ENCODE data around the gene DHX9. TPM values are rescaled to one million over a fixed set of nuclear protein-coding genes. Genes with fewer than 3 reads are reported as not detected.

Gene DHX9
- polyA plus RNA-seq, 1 donor from 2014 or later: 193 TPM

DNA sequence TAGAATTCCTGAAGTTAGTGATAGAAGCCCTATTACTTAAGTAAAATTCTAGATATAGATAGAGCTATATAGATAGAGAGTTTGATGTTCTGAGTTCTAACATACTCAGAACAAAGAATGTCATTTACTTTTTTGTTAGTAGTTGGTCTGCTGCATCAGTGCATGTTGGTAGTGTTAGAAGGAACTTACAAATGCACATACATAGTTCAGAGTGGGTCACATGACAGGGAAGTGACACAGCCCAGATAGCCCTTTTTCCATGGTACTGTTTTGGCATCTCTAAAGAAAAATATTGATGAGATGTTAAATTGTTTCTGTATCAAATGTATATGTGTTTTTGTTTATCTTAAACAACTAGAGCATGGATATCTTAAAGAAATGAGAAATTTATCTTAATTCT lies 45.7 kb downstream of the DHX9 start:
- Histone ChIP-seq H3K9ac (ENCODE audit: low read length) (no peak overlapping the region), H3K4me2 (ENCODE audit: low read length) (no peak overlapping the region), H2AFZ (ENCODE audit: low read depth, low read length) (no peak overlapping the region), H4K20me1 (ENCODE audit: insufficient read depth) (no peaks in the 10 kb centered on the region), H3K9me2 (ENCODE audit: insufficient read depth, low read length) (no peaks in the 10 kb centered on the region), H3K36me3 (ENCODE audit: insufficient read depth, low read length) (peaks cover 13% of the 10 kb centered on the region), H3K27ac (ENCODE audit: low read length) (no peak overlapping the region), H3K27me3 (ENCODE audit: insufficient read depth, low read depth, low read length) (no peaks in the 10 kb centered on the region), H3K9me3 (ENCODE audit: low read length) (no peaks in the 10 kb centered on the region), H3K79me2 (replicated peaks; ENCODE audit: insufficient read depth, low read length) (no peaks in the 10 kb centered on the region), H3F3A (ENCODE audit: insufficient read depth, low read length, poor library complexity, severe bottlenecking) (no peaks in the 10 kb centered on the region), H3K4me3 (ENCODE audit: low read length) (no peak overlapping the region)
- TF ChIP-seq RAD21 (conservative IDR thresholded peaks at IDR 0.05): no peak
- TF ChIP-seq, protein P1, sequence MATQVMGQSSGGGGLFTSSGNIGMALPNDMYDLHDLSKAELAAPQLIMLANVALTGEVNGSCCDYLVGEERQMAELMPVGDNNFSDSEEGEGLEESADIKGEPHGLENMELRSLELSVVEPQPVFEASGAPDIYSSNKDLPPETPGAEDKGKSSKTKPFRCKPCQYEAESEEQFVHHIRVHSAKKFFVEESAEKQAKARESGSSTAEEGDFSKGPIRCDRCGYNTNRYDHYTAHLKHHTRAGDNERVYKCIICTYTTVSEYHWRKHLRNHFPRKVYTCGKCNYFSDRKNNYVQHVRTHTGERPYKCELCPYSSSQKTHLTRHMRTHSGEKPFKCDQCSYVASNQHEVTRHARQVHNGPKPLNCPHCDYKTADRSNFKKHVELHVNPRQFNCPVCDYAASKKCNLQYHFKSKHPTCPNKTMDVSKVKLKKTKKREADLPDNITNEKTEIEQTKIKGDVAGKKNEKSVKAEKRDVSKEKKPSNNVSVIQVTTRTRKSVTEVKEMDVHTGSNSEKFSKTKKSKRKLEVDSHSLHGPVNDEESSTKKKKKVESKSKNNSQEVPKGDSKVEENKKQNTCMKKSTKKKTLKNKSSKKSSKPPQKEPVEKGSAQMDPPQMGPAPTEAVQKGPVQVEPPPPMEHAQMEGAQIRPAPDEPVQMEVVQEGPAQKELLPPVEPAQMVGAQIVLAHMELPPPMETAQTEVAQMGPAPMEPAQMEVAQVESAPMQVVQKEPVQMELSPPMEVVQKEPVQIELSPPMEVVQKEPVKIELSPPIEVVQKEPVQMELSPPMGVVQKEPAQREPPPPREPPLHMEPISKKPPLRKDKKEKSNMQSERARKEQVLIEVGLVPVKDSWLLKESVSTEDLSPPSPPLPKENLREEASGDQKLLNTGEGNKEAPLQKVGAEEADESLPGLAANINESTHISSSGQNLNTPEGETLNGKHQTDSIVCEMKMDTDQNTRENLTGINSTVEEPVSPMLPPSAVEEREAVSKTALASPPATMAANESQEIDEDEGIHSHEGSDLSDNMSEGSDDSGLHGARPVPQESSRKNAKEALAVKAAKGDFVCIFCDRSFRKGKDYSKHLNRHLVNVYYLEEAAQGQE (IDR thresholded peaks at IDR 0.05; ENCODE audit: borderline replicate concordance): no peak
- no peak for TF ChIP-seq SMC3 (conservative IDR thresholded peaks at IDR 0.05; ENCODE audit: poor library complexity)
- no peak for TF ChIP-seq EZH2 (IDR thresholded peaks at IDR 0.05; ENCODE audit: borderline replicate concordance, insufficient read depth, low read length, poor library complexity, severe bottlenecking)
- no peak for TF ChIP-seq MXI1 (conservative IDR thresholded peaks at IDR 0.05; ENCODE audit: poor library complexity, severe bottlenecking)

- Histone ChIP-seq H3K79me2 (replicated peaks; ENCODE audit: insufficient read depth, low read length) (no peaks in the 10 kb centered on the region), H2AFZ (ENCODE audit: low read depth, low read length) (no peak overlapping the region), H3K4me2 (ENCODE audit: low read length) (no peak overlapping the region), H3K9me3 (ENCODE audit: low read length) (no peaks in the 10 kb centered on the region), H3F3A (ENCODE audit: insufficient read depth, low read length, poor library complexity, severe bottlenecking) (no peaks in the 10 kb centered on the region), H3K27ac (ENCODE audit: low read length) (no peak overlapping the region), H3K9me2 (ENCODE audit: insufficient read depth, low read length) (no peaks in the 10 kb centered on the region), H3K27me3 (ENCODE audit: insufficient read depth, low read depth, low read length) (no peaks in the 10 kb centered on the region), H3K9ac (ENCODE audit: low read length) (no peak overlapping the region), H3K4me3 (ENCODE audit: low read length) (no peak overlapping the region), H3K36me3 (ENCODE audit: insufficient read depth, low read length) (peaks cover 6% of the 10 kb centered on the region), H4K20me1 (ENCODE audit: insufficient read depth) (no peaks in the 10 kb centered on the region)
- TF ChIP-seq RAD21 (conservative IDR thresholded peaks at IDR 0.05) (no peak), EP300 (conservative IDR thresholded peaks at IDR 0.05; ENCODE audit: poor library complexity, severe bottlenecking) (no peak), TAF1 (IDR thresholded peaks at IDR 0.05; ENCODE audit: low read depth) (no peak), SMC3 (conservative IDR thresholded peaks at IDR 0.05; ENCODE audit: poor library complexity) (no peak)
Measured at GRCh38 chr1:182885591-182885990, 46.4 kb downstream of the DHX9 start.

DNA sequence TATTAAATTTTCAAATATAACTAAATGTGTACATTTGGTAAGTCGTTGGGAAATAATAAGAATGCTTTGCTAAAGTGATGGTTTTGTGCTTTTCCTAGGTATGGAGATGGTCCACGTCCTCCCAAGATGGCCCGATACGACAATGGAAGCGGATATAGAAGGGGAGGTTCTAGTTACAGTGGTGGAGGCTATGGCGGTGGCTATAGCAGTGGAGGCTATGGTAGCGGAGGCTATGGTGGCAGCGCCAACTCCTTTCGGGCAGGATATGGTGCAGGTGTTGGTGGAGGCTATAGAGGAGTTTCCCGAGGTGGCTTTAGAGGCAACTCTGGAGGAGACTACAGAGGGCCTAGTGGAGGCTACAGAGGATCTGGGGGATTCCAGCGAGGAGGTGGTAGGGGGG lies 47.8 kb downstream of the DHX9 start:
- no peak overlapping the region for H3K9ac ChIP-seq (ENCODE audit: low read length)
- no peak for TF ChIP-seq MXI1 (conservative IDR thresholded peaks at IDR 0.05; ENCODE audit: poor library complexity, severe bottlenecking)
- TF ChIP-seq EZH2 (IDR thresholded peaks at IDR 0.05; ENCODE audit: borderline replicate concordance, insufficient read depth, low read length, poor library complexity, severe bottlenecking): no peak
- TF ChIP-seq EP300 (conservative IDR thresholded peaks at IDR 0.05; ENCODE audit: poor library complexity, severe bottlenecking): no peak
- TF ChIP-seq POLR2AphosphoS5 (IDR thresholded peaks at IDR 0.05): no peak
- no peak for TF ChIP-seq RAD21 (conservative IDR thresholded peaks at IDR 0.05)
- TF ChIP-seq, protein P1 (IDR thresholded peaks at IDR 0.05; ENCODE audit: borderline replicate concordance): no peak
- TF ChIP-seq, protein P2, sequence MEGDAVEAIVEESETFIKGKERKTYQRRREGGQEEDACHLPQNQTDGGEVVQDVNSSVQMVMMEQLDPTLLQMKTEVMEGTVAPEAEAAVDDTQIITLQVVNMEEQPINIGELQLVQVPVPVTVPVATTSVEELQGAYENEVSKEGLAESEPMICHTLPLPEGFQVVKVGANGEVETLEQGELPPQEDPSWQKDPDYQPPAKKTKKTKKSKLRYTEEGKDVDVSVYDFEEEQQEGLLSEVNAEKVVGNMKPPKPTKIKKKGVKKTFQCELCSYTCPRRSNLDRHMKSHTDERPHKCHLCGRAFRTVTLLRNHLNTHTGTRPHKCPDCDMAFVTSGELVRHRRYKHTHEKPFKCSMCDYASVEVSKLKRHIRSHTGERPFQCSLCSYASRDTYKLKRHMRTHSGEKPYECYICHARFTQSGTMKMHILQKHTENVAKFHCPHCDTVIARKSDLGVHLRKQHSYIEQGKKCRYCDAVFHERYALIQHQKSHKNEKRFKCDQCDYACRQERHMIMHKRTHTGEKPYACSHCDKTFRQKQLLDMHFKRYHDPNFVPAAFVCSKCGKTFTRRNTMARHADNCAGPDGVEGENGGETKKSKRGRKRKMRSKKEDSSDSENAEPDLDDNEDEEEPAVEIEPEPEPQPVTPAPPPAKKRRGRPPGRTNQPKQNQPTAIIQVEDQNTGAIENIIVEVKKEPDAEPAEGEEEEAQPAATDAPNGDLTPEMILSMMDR (IDR thresholded peaks at IDR 0.05; ENCODE audit: poor library complexity, severe bottlenecking): no peak
- TF ChIP-seq TAF1 (IDR thresholded peaks at IDR 0.05; ENCODE audit: low read depth): no peak
- H3K9me3 ChIP-seq (ENCODE audit: low read length): no peaks in the 10 kb centered on the region
- no peaks in the 10 kb centered on the region for H3K27me3 ChIP-seq (ENCODE audit: insufficient read depth, low read depth, low read length)
- H4K20me1 ChIP-seq (ENCODE audit: insufficient read depth): no peaks in the 10 kb centered on the region
- H3K27ac ChIP-seq (ENCODE audit: low read length): no peak overlapping the region
- H3K9me2 ChIP-seq (ENCODE audit: insufficient read depth, low read length): no peaks in the 10 kb centered on the region
- H3K36me3 ChIP-seq (ENCODE audit: insufficient read depth, low read length): peaks cover 5% of the 10 kb centered on the region
- no peak overlapping the region for H3K4me3 ChIP-seq (ENCODE audit: low read length)
- no peaks in the 10 kb centered on the region for H3F3A ChIP-seq (ENCODE audit: insufficient read depth, low read length, poor library complexity, severe bottlenecking)
- no peak overlapping the region for H3K4me2 ChIP-seq (ENCODE audit: low read length)
- H2AFZ ChIP-seq (ENCODE audit: low read depth, low read length): no peak overlapping the region
- no peaks in the 10 kb centered on the region for H3K79me2 ChIP-seq (replicated peaks; ENCODE audit: insufficient read depth, low read length)
